NCI-H460 (cell line): ENCODE data around the gene KIF19. TPM values are rescaled to one million over a fixed set of nuclear protein-coding genes. Genes with fewer than 3 reads are reported as not detected.

Source experiments
- DNase-seq: peaks from one replicate; pipeline ENCODE4 v3.0.0-alpha.2; 2016; ENCODE audit warnings: low read depth; ENCODE audit errors: extremely low read depth
- total RNA-seq: library from RNA; depleted of rRNA; stranded (reverse); fragments of >200 nt; shearing (Covaris generic); gene quantifications from 2 replicates; pipeline ENCODE4 v1.2.3, GENCODE V29; 2014

KIF19 gene
- total RNA-seq, 1 experiment from 2014 or later: not detected

GRCh38 chr17:74304184-74304583, 21.8 kb upstream of the KIF19 start:
- no peak for DNase-seq

GRCh38 chr17:74305865-74306654, 20.0 kb upstream of the KIF19 start:
- DNase-seq: no peak

GRCh38 chr17:74307984-74308773, 17.8 kb upstream of the KIF19 start:
- no peak for DNase-seq

- no peak for DNase-seq
Measured at GRCh38 chr17:74309902-74310301, 16.1 kb upstream of the KIF19 start.

- DNase-seq: no peak
Measured at GRCh38 chr17:74314877-74315276, 11.1 kb upstream of the KIF19 start.

- DNase-seq: no peak
Measured at GRCh38 chr17:74316220-74316619, 9.8 kb upstream of the KIF19 start.

- no peak for DNase-seq
Measured at GRCh38 chr17:74317071-74317470, 9.0 kb upstream of the KIF19 start.

- DNase-seq: no peak
Measured at GRCh38 chr17:74318391-74318790, 7.6 kb upstream of the KIF19 start.

- DNase-seq: no peak
Measured at GRCh38 chr17:74324521-74324920, 1.5 kb upstream of the KIF19 start.

GRCh38 chr17:74325376-74325742, 667 bp upstream of the KIF19 start:
- DNase-seq: no peak

GRCh38 chr17:74326506-74326905, 480 bp downstream of the KIF19 start:
- DNase-seq: no peak

- DNase-seq: no peak
Measured at GRCh38 chr17:74328487-74328886, 2.5 kb downstream of the KIF19 start.

- DNase-seq: no peak
Measured at GRCh38 chr17:74329378-74329777, 3.4 kb downstream of the KIF19 start.

GRCh38 chr17:74330446-74330845, 4.4 kb downstream of the KIF19 start:
- no peak for DNase-seq

GRCh38 chr17:74332017-74332650, 6.1 kb downstream of the KIF19 start:
- DNase-seq: no peak

GRCh38 chr17:74332763-74333283, 6.8 kb downstream of the KIF19 start:
- no peak for DNase-seq

GRCh38 chr17:74334393-74335039, 8.5 kb downstream of the KIF19 start:
- DNase-seq: no peak

GRCh38 chr17:74335529-74336062, 9.6 kb downstream of the KIF19 start:
- DNase-seq: no peak

GRCh38 chr17:74336307-74336706, 10.3 kb downstream of the KIF19 start:
- no peak for DNase-seq

- no peak for DNase-seq
Measured at GRCh38 chr17:74337834-74338500, 11.9 kb downstream of the KIF19 start.
